K562 (cell line): ENCODE results near the gene HSPB6. TPM values are rescaled to one million over a fixed set of nuclear protein-coding genes. Genes with fewer than 3 reads are reported as not detected.
A peak's percentile ranks its signal among the peaks of the same experiment; 100 is the strongest.

ENCODE experiments used
- ATAC-seq: fragments of 200-7000 bp; cut with Tn5 transposase; 3 replicates; pipeline ENCODE4 v1.9.1; 2020; ENCODE audit warnings: moderate library complexity
- BruUV-seq: library from RNA; stranded (reverse); fragments of 400-500 nt; replicated peaks from 2 replicates; lab custom pipeline; 2021; lab: Mats Ljungman, UMichigan
- CTCF ChIA-PET: fragments of 300-600 bp; formaldehyde crosslinking; extraction: SDS; loops from one replicate; lab custom pipeline; 2021; ENCODE audit warnings: low intra/inter-chr PET ratio; lab: Yijun Ruan, JAX
- POLR2A ChIA-PET: fragments of 300-600, 350-650 bp; sonication (Branson Sonifier 250); formaldehyde crosslinking; extraction: SDS; loops from one replicate; lab custom pipeline; 2021; ENCODE audit warnings: antibody characterized with exemption, inconsistent platforms; lab: Yijun Ruan, JAX
- DNase-seq, 4 experiments: peaks; one replicate each; pipeline versions ENCODE4 v3.0.0 to v3.0.0-alpha.2; 2011 to 2018; ENCODE audit warnings: low spot score in 3 of 4, mixed read lengths in 3 of 4; ENCODE audit errors: extremely low read depth in 1 of 4
- FAIRE-seq: peaks from 2 replicates; lab custom pipeline; 2011; peaks lifted over from hg19 to GRCh38; lab: Jason Lieb, UNC
- H2AFZ ChIP-seq: 2 replicates; pipeline ENCODE4 v1.6.0; 2011; ENCODE audit warnings: low read depth, low read length, control low read depth, inconsistent platforms
- H3K27ac ChIP-seq: fragments of 200-600 bp; 3 replicates; pipeline ENCODE4 v1.8.0; 2011; ENCODE audit warnings: low read depth, mild to moderate bottlenecking, control low read depth, inconsistent platforms, low read length, moderate library complexity, mixed read lengths; ENCODE audit errors: extremely low read depth
- H3K27me3 ChIP-seq, 2 experiments: fragments of 300-600 bp in 1 of 2; 2 replicates in 1 of 2; 3 replicates in 1 of 2; pipeline versions ENCODE4 v1.6.0 to v1.8.0; 2011; ENCODE audit warnings: inconsistent platforms in 2 of 2, low read length in 2 of 2, mild to moderate bottlenecking in 1 of 2, mixed read lengths in 1 of 2, moderate library complexity in 1 of 2; ENCODE audit not compliant: control insufficient read depth in 2 of 2, insufficient read depth in 2 of 2
- H3K36me3 ChIP-seq: fragments of 300-600 bp; 3 replicates; pipeline ENCODE4 v1.8.0; 2011; ENCODE audit warnings: mild to moderate bottlenecking, low read length, inconsistent platforms; ENCODE audit not compliant: control insufficient read depth, insufficient read depth
- H3K4me1 ChIP-seq, 2 experiments: fragments of 200-600 bp in 1 of 2; replicated peaks in 1 of 2; 2 replicates in 1 of 2; 3 replicates in 1 of 2; pipeline versions ENCODE4 v1.5.1 to v1.8.0; 2011; ENCODE audit warnings: inconsistent platforms in 2 of 2, low read length in 2 of 2, mild to moderate bottlenecking in 1 of 2, mixed read lengths in 1 of 2, moderate library complexity in 1 of 2; ENCODE audit not compliant: control insufficient read depth in 2 of 2, insufficient read depth in 2 of 2
- H3K4me2 ChIP-seq: 2 replicates; pipeline ENCODE4 v1.6.1; 2011; ENCODE audit warnings: low read length, control low read depth, inconsistent platforms, mixed read lengths; ENCODE audit not compliant: insufficient read depth
- H3K4me3 ChIP-seq: fragments of 200-600 bp; sonication (generic), shearing (Covaris generic); 2 replicates; pipeline ENCODE4 v1.5.1; 2016; ENCODE audit warnings: control low read depth, inconsistent platforms
- H3K79me2 ChIP-seq: fragments of 200-600 bp; 3 replicates; pipeline ENCODE4 v1.8.0; 2011; ENCODE audit warnings: low read length, inconsistent platforms; ENCODE audit not compliant: control insufficient read depth, insufficient read depth
- H3K9ac ChIP-seq, 2 experiments: 2 replicates each; pipeline versions ENCODE4 v1.6.0 to v1.6.1; 2011; ENCODE audit warnings: low read depth in 2 of 2, low read length in 2 of 2, control low read depth in 1 of 2, inconsistent platforms in 1 of 2, mild to moderate bottlenecking in 1 of 2, mixed read lengths in 1 of 2; ENCODE audit not compliant: insufficient read depth in 1 of 2
- H3K9me1 ChIP-seq: one replicate; pipeline ENCODE4 v1.6.0; 2011; ENCODE audit warnings: inconsistent platforms, mild to moderate bottlenecking, low read length, moderate library complexity; ENCODE audit not compliant: control insufficient read depth, insufficient read depth
- H3K9me3 ChIP-seq: replicated peaks from 2 replicates; pipeline ENCODE4 v1.5.1; 2011; ENCODE audit warnings: low read depth, low read length, inconsistent platforms; ENCODE audit not compliant: control insufficient read depth, insufficient read depth
- H4K20me1 ChIP-seq: replicated peaks from 2 replicates; pipeline ENCODE4 v1.6.1; 2011; ENCODE audit warnings: low read length, inconsistent platforms, mixed read lengths; ENCODE audit not compliant: control insufficient read depth, insufficient read depth
- CBX3 ChIP-seq, 2 experiments: IDR thresholded peaks; 1 replicate in 1 of 2; 2 replicates in 1 of 2; pipeline ENCODE4 v1.6.1; 2012; ENCODE audit warnings: inconsistent platforms in 2 of 2, low read length in 2 of 2, borderline replicate concordance in 1 of 2, control low read depth in 1 of 2
- CTBP1 ChIP-seq: fragments of 450-650 bp; IDR thresholded peaks from 2 replicates; pipeline ENCODE4 v1.6.1; 2016; ENCODE audit warnings: borderline replicate concordance
- HDAC2 ChIP-seq: fragments of 450-650 bp; IDR thresholded peaks from 2 replicates; pipeline ENCODE4 v1.6.1; 2016; ENCODE audit warnings: mild to moderate bottlenecking
- KDM1A ChIP-seq, 2 experiments: fragments of 450-650 bp; IDR thresholded peaks; 2 replicates each; pipeline ENCODE4 v1.6.1; 2016; ENCODE audit warnings: mild to moderate bottlenecking in 2 of 2
- KLF1 ChIP-seq: fragments of 450-650 bp; IDR thresholded peaks from 2 replicates; pipeline ENCODE4 v1.6.1; 2016; ENCODE audit warnings: missing genetic modification characterization, missing compliant biosample characterization
- MYC ChIP-seq, 2 experiments: fragments of 250-450 bp in 1 of 2; sonication (Bioruptor Pico) in 1 of 2; IDR thresholded peaks; 2 replicates each; pipeline versions ENCODE4 v1.5.1 to v1.6.1; 2012 to 2021; ENCODE audit warnings: low read depth in 2 of 2, borderline replicate concordance in 1 of 2, improper control_type of control experiment in 1 of 2, low read length in 1 of 2, mild to moderate bottlenecking in 1 of 2, moderate library complexity in 1 of 2
- PCBP2 ChIP-seq: fragments of 200-400 bp; formaldehyde crosslinking; IDR thresholded peaks from 2 replicates; pipeline ENCODE4 v1.6.1; 2018; ENCODE audit warnings: low read length, low read depth, mild to moderate bottlenecking, moderate library complexity; ENCODE audit not compliant: poor library complexity, severe bottlenecking
- TBP ChIP-seq: optimal IDR thresholded peaks from 2 replicates; pipeline ENCODE3; 2011; ENCODE audit warnings: low read depth, low read length, improper control_type of control experiment
- TRIM25 ChIP-seq: fragments of 450-650 bp; IDR thresholded peaks from 2 replicates; pipeline ENCODE4 v1.7.0; 2016; ENCODE audit warnings: borderline replicate concordance
- U2AF2 ChIP-seq: fragments of 200-400 bp; formaldehyde crosslinking; optimal IDR thresholded peaks from 2 replicates; pipeline ENCODE3; 2017; ENCODE audit warnings: low read depth, mild to moderate bottlenecking, low read length
- ZFP91 ChIP-seq: sonication (generic); formaldehyde crosslinking; IDR thresholded peaks from 2 replicates; pipeline ENCODE4 v1.8.0; 2022; ENCODE audit warnings: mild to moderate bottlenecking, missing genetic modification reagents
- ZKSCAN3 ChIP-seq: fragments of 250-450 bp; sonication (Bioruptor Pico); IDR thresholded peaks from 2 replicates; pipeline ENCODE4 v1.4.0; 2020
- ZNF24 ChIP-seq: fragments of 450-650 bp; IDR thresholded peaks from 2 replicates; pipeline ENCODE4 v1.6.1; 2016
- ZNF592 ChIP-seq: fragments of 450-650 bp; IDR thresholded peaks from 2 replicates; pipeline ENCODE4 v1.6.1; 2017; ENCODE audit warnings: antibody characterized with exemption, mild to moderate bottlenecking
- ZNF785 ChIP-seq: fragments of 250-450 bp; sonication (Bioruptor Pico); IDR thresholded peaks from 2 replicates; pipeline ENCODE4 v1.4.0; 2020; ENCODE audit warnings: mild to moderate bottlenecking
- WGBS: fragments of 100-300 bp; shearing (Covaris generic); methylation state at CpG from one replicate; pipeline ENCODE4 v1.1.6; 2016; ENCODE audit warnings: low coverage, mixed read lengths; ENCODE audit not compliant: insufficient coverage; ENCODE audit errors: missing lambda C conversion rate; 5-methylcytosine and 5-hydroxymethylcytosine counted together
- in situ Hi-C: fragments of 300-500 bp; cut with MboI; formaldehyde crosslinking; loops from 4 replicates; pipeline ENCODE4 v1.15.0; 2018; ENCODE audit warnings: inconsistent platforms, mixed read lengths
- intact Hi-C: fragments of 100-400 bp; cut with micrococcal nuclease; formaldehyde crosslinking; loops from 2 replicates; pipeline ENCODE4 v1.14.2; 2022
- polyA plus RNA-seq, 8 experiments: library from polyadenylated mRNA; depleted of rRNA in 4 of 8; stranded (reverse) in 5 of 8; unstranded in 3 of 8; fragments of >200 nt; fragmentation: Nextera tagmentation in 2 of 8; fragmentation: Illumina TruSeq in 1 of 8; extraction: Ambion mirVana in 2 of 8; extraction: Trizol in 1 of 8; gene quantifications; 2 replicates each; pipeline versions ENCODE4 v1.2.1 to v1.2.3, GENCODE V29; 2011 to 2014; ENCODE audit warnings: inconsistent platforms in 1 of 8, missing spikeins in 1 of 8
- total RNA-seq, 7 experiments: library from RNA; depleted of rRNA in 6 of 7; stranded (reverse); fragments of >200 nt in 6 of 7; fragmentation: Illumina TruSeq in 2 of 7; extraction: Trizol in 2 of 7; gene quantifications; 2 replicates each; pipeline versions ENCODE4 v1.2.1 to v1.2.3, GENCODE V29; 2011 to 2021; ENCODE audit warnings: low replicate concordance in 1 of 7

Gene HSPB6
- total and polyA plus RNA-seq, 9 of the 15 experiments (the other 6 are each of a cell fraction or from before 2014, with no cell fraction given) = 0.55 TPM; not detected in 8

GRCh38 chr19:35752746-35753350, 4.0 kb downstream of the HSPB6 start:
- peaks cover 12 to 40% of the 10 kb centered on the region in 2 experiments; a peak in 4 of 5 replicates for H3K4me1 ChIP-seq
- H3K4me2 ChIP-seq = no peak overlapping the region
- no peaks in the 10 kb centered on the region for H3K9me3 ChIP-seq
- no peaks in the 10 kb centered on the region for H4K20me1 ChIP-seq
- H2AFZ ChIP-seq = no peak overlapping the region
- CTCF ChIA-PET = no interaction called here
- H3K9ac ChIP-seq = 0 out of 4 replicates have a peak overlapping the region, but pooled peaks of 1 of the 2 experiments have one; percentile 11
- peaks cover 7% of the 10 kb centered on the region; the same call in 2 of the 3 replicates for H3K79me2 ChIP-seq
- WGBS = 74% methylated on average over 8 of the region's 20 CpGs
- H3K27ac ChIP-seq = no peak overlapping the region; the same call in 2 of the 3 replicates
- FAIRE-seq (no peak), ATAC-seq (no peak), DNase-seq (no peak)
- no peaks in the 10 kb centered on the region for H3K27me3 ChIP-seq
- no TSS peak for BruUV-seq
- intact Hi-C loops (no loop called here), in situ Hi-C loops (no loop called here)
- POLR2A ChIA-PET = no interaction called here
- no peak overlapping the region for H3K4me3 ChIP-seq
- no peaks in the 10 kb centered on the region for H3K9me1 ChIP-seq
- peaks cover 23% of the 10 kb centered on the region; the same call in 1 of the 3 replicates for H3K36me3 ChIP-seq
- TF ChIP-seq TBP = no peak
- TF ChIP-seq HDAC2 = no peak
- TF ChIP-seq ZFP91 (CRISPR knock-in tag) = no peak
- no peak for TF ChIP-seq KDM1A (IDR thresholded peaks at IDR 0.05)
- TF ChIP-seq PCBP2 = no peak
- no peak for TF ChIP-seq U2AF2
- no peak for TF ChIP-seq ZKSCAN3 (CRISPR knock-in tag)
- TF ChIP-seq ZNF785 (CRISPR knock-in tag) = no peak
- TF ChIP-seq CTBP1 = no peak
- no peak for TF ChIP-seq CBX3 (IDR thresholded peaks at IDR 0.05; ENCODE audit: borderline replicate concordance in 1 of 2, low read length in 2 of 2)
- no peak for TF ChIP-seq ZNF24
- TF ChIP-seq MYC (IDR thresholded peaks at IDR 0.05; ENCODE audit: low read depth, low read length) = no peak
- TF ChIP-seq MYC (CRISPR knock-in tag; IDR thresholded peaks at IDR 0.05; ENCODE audit: borderline replicate concordance, low read depth) = no peak
- TF ChIP-seq TRIM25 = no peak
- no peak for TF ChIP-seq ZNF592
- TF ChIP-seq KLF1 (tag) = no peak
